ENCODE results near the gene ARID3B.

The ARID3B gene

DNA sequence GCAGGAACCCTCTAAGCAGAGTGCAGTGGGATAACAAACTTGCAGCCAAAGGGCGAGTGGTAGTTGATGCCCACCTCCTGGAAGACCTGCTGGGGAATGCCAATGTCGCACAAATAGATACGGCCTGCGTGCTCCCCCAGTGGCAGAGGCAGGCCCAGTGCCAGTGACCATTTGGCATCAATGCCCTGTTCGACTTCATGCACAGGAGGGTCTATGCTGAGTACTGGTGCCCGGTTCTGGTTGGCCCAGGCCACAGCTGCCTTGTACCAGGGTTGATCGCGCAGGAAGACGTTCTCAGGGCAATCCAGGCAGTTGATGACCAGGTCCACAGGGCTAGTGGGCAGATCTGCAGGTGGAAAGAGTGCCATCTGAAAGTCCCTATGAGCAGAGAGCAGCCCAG, 91.6 kb downstream of the ARID3B start:
- TF ChIP-seq, protein P1, sequence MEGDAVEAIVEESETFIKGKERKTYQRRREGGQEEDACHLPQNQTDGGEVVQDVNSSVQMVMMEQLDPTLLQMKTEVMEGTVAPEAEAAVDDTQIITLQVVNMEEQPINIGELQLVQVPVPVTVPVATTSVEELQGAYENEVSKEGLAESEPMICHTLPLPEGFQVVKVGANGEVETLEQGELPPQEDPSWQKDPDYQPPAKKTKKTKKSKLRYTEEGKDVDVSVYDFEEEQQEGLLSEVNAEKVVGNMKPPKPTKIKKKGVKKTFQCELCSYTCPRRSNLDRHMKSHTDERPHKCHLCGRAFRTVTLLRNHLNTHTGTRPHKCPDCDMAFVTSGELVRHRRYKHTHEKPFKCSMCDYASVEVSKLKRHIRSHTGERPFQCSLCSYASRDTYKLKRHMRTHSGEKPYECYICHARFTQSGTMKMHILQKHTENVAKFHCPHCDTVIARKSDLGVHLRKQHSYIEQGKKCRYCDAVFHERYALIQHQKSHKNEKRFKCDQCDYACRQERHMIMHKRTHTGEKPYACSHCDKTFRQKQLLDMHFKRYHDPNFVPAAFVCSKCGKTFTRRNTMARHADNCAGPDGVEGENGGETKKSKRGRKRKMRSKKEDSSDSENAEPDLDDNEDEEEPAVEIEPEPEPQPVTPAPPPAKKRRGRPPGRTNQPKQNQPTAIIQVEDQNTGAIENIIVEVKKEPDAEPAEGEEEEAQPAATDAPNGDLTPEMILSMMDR (IDR thresholded peaks at IDR 0.05; ENCODE audit: borderline replicate concordance, extremely low read depth, low read length, poor library complexity, severe bottlenecking), result no peak
- no peak for TF ChIP-seq EZH2 (IDR thresholded peaks at IDR 0.05; ENCODE audit: borderline replicate concordance, low read depth, low read length, severe bottlenecking)
- Histone ChIP-seq H3K4me3 (ENCODE audit: low read depth in 1 of 2, low read length in 2 of 2) (no peak overlapping the region), H3K79me2 (ENCODE audit: insufficient read depth, low read length) (no peaks in the 10 kb centered on the region), H3K9me3 (ENCODE audit: insufficient read depth, low read length, severe bottlenecking) (no peaks in the 10 kb centered on the region), H3K27me3 (ENCODE audit: insufficient read depth, low read length, poor library complexity) (no peaks in the 10 kb centered on the region), H3K27ac (ENCODE audit: low read length) (no peak overlapping the region), H3K9ac (ENCODE audit: low read depth, low read length) (no peak overlapping the region), H3K4me1 (ENCODE audit: insufficient read depth, low read length) (no peaks in the 10 kb centered on the region), H2AFZ (ENCODE audit: low read depth, low read length) (no peak overlapping the region), H3K4me2 (ENCODE audit: insufficient read depth, low read length) (no peak overlapping the region), H3K36me3 (ENCODE audit: insufficient read depth, low read length) (peaks cover 96% of the 10 kb centered on the region), H4K20me1 (ENCODE audit: insufficient read depth, low read length) (peaks cover 41% of the 10 kb centered on the region)
- ATAC-seq (ENCODE audit: insufficient read depth, low read depth) (no peak), DNase-seq (no peak)

DNA sequence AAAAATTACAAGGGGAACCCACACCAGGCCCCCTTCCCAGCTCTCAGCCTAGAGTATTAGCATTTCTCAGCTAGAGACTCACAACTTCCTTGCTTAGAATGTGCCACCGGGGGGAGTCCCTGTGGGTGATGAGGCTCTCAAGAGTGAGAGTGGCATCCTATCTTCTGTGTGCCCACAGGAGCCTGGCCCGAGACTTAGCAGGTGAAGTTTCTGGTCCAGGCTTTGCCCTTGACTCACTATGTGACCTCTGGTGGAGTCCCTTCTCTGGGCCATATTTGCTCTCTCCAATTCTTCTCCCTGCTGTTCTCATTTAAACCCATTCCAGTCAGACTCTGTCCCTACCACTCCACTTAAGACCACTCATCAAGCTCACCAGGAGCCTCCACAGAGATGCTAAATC, 92.8 kb downstream of the ARID3B start:
- ATAC-seq (ENCODE audit: insufficient read depth, low read depth) (no peak), DNase-seq (no peak)
- no peaks in the 10 kb centered on the region for H3K4me1 ChIP-seq (ENCODE audit: insufficient read depth, low read length)
- no peaks in the 10 kb centered on the region for H3K9me3 ChIP-seq (ENCODE audit: insufficient read depth, low read length, severe bottlenecking)
- no peaks in the 10 kb centered on the region for H3K79me2 ChIP-seq (ENCODE audit: insufficient read depth, low read length)
- no peak overlapping the region for H3K27ac ChIP-seq (ENCODE audit: low read length)
- H3K4me2 ChIP-seq (ENCODE audit: insufficient read depth, low read length), result no peak overlapping the region
- TF ChIP-seq EZH2 (IDR thresholded peaks at IDR 0.05; ENCODE audit: borderline replicate concordance, low read depth, low read length, severe bottlenecking), result no peak
- TF ChIP-seq, protein P1 (IDR thresholded peaks at IDR 0.05; ENCODE audit: borderline replicate concordance, extremely low read depth, low read length, poor library complexity, severe bottlenecking), result no peak
- no peak overlapping the region for H3K9ac ChIP-seq (ENCODE audit: low read depth, low read length)
- H3K27me3 ChIP-seq (ENCODE audit: insufficient read depth, low read length, poor library complexity), result no peaks in the 10 kb centered on the region
- H4K20me1 ChIP-seq (ENCODE audit: insufficient read depth, low read length), result peaks cover 33% of the 10 kb centered on the region
- no peak overlapping the region for H3K4me3 ChIP-seq (ENCODE audit: low read depth in 1 of 2, low read length in 2 of 2)
- H3K36me3 ChIP-seq (ENCODE audit: insufficient read depth, low read length), result peaks cover 92% of the 10 kb centered on the region
- no peak overlapping the region for H2AFZ ChIP-seq (ENCODE audit: low read depth, low read length)

GRCh38 chr15:74635228-74635627, 94.2 kb downstream of the ARID3B start:
- peaks cover 93% of the 10 kb centered on the region for H3K36me3 ChIP-seq (ENCODE audit: insufficient read depth, low read length)
- H2AFZ ChIP-seq (ENCODE audit: low read depth, low read length), result no peak overlapping the region
- no peaks in the 10 kb centered on the region for H3K79me2 ChIP-seq (ENCODE audit: insufficient read depth, low read length)
- H3K4me1 ChIP-seq (ENCODE audit: insufficient read depth, low read length), result no peaks in the 10 kb centered on the region
- no peak overlapping the region for H3K4me3 ChIP-seq (ENCODE audit: low read depth in 1 of 2, low read length in 2 of 2)
- peak; percentile 73 for DNase-seq
- no peak for TF ChIP-seq EZH2 (IDR thresholded peaks at IDR 0.05; ENCODE audit: borderline replicate concordance, low read depth, low read length, severe bottlenecking)
- TF ChIP-seq, protein P1 (IDR thresholded peaks at IDR 0.05; ENCODE audit: borderline replicate concordance, extremely low read depth, low read length, poor library complexity, severe bottlenecking), result peak; percentile 95
- peaks cover 33% of the 10 kb centered on the region for H4K20me1 ChIP-seq (ENCODE audit: insufficient read depth, low read length)
- H3K27ac ChIP-seq (ENCODE audit: low read length), result no peak overlapping the region
- no peak overlapping the region for H3K4me2 ChIP-seq (ENCODE audit: insufficient read depth, low read length)
- no peaks in the 10 kb centered on the region for H3K9me3 ChIP-seq (ENCODE audit: insufficient read depth, low read length, severe bottlenecking)
- H3K27me3 ChIP-seq (ENCODE audit: insufficient read depth, low read length, poor library complexity), result no peaks in the 10 kb centered on the region
- ATAC-seq (ENCODE audit: insufficient read depth, low read depth), result peak; percentile 88
- H3K9ac ChIP-seq (ENCODE audit: low read depth, low read length), result no peak overlapping the region

GRCh38 chr15:74636984-74637383, 96.0 kb downstream of the ARID3B start:
- TF ChIP-seq EZH2 (IDR thresholded peaks at IDR 0.05; ENCODE audit: borderline replicate concordance, low read depth, low read length, severe bottlenecking), result no peak
- TF ChIP-seq, protein P1 (IDR thresholded peaks at IDR 0.05; ENCODE audit: borderline replicate concordance, extremely low read depth, low read length, poor library complexity, severe bottlenecking), result no peak
- DNase-seq, result no peak
- Histone ChIP-seq H3K4me3 (ENCODE audit: low read depth in 1 of 2, low read length in 2 of 2) (no peak overlapping the region), H3K9ac (ENCODE audit: low read depth, low read length) (no peak overlapping the region), H3K4me1 (ENCODE audit: insufficient read depth, low read length) (no peaks in the 10 kb centered on the region), H3K4me2 (ENCODE audit: insufficient read depth, low read length) (no peak overlapping the region), H3K36me3 (ENCODE audit: insufficient read depth, low read length) (peaks cover 85% of the 10 kb centered on the region), H3K79me2 (ENCODE audit: insufficient read depth, low read length) (peaks cover 2% of the 10 kb centered on the region; the same call in 1 of the 2 replicates), H4K20me1 (ENCODE audit: insufficient read depth, low read length) (peaks cover 19% of the 10 kb centered on the region), H3K9me3 (ENCODE audit: insufficient read depth, low read length, severe bottlenecking) (no peaks in the 10 kb centered on the region), H3K27ac (ENCODE audit: low read length) (no peak overlapping the region), H2AFZ (ENCODE audit: low read depth, low read length) (no peak overlapping the region), H3K27me3 (ENCODE audit: insufficient read depth, low read length, poor library complexity) (no peaks in the 10 kb centered on the region)
- no peak for ATAC-seq (ENCODE audit: insufficient read depth, low read depth)

All from DND-41 (cell line).